HepG2 (cell line): ENCODE data around the gene PARM1.

Experiments used
- BCL3 ChIP-seq: sonication (generic); formaldehyde crosslinking; IDR thresholded peaks from 2 replicates; pipeline ENCODE4 v1.5.1; 2020; ENCODE audit warnings: mild to moderate bottlenecking, missing genetic modification reagents, moderate library complexity
- BHLHE40 ChIP-seq: IDR thresholded peaks from 2 replicates; pipeline ENCODE4 v1.6.1; 2011; ENCODE audit warnings: low read length, improper control_type of control experiment
- CREB3 ChIP-seq: sonication (generic); formaldehyde crosslinking; IDR thresholded peaks from 2 replicates; pipeline ENCODE4 v1.5.0; 2020; ENCODE audit warnings: missing genetic modification reagents
- FOXJ3 ChIP-seq: sonication (generic); formaldehyde crosslinking; IDR thresholded peaks from 2 replicates; pipeline ENCODE4 v1.4.0; 2020; ENCODE audit warnings: missing genetic modification reagents, mild to moderate bottlenecking, borderline replicate concordance
- HIC2 ChIP-seq: sonication (generic); formaldehyde crosslinking; IDR thresholded peaks from 2 replicates; pipeline ENCODE4 v1.9.0; 2022; ENCODE audit warnings: low read depth, missing genetic modification reagents
- POLR2A ChIP-seq, 2 experiments: IDR thresholded peaks; 2 replicates each; pipeline ENCODE4 v1.6.1; 2011; ENCODE audit warnings: low read depth in 2 of 2, low read length in 2 of 2, mild to moderate bottlenecking in 1 of 2, moderate library complexity in 1 of 2; ENCODE audit not compliant: insufficient read depth in 1 of 2
- ZBTB1 ChIP-seq: sonication (generic); formaldehyde crosslinking; IDR thresholded peaks from 2 replicates; pipeline ENCODE4 v1.4.0; 2020; ENCODE audit warnings: missing genetic modification reagents, borderline replicate concordance
- ZNF530 ChIP-seq: sonication (generic); formaldehyde crosslinking; IDR thresholded peaks from 2 replicates; pipeline ENCODE4 v1.5.0; 2020; ENCODE audit warnings: low read depth, mild to moderate bottlenecking, missing genetic modification reagents
- TF ChIP-seq, protein P1 (sequence below): sonication (generic); formaldehyde crosslinking; IDR thresholded peaks from 2 replicates; pipeline ENCODE4 v1.8.0; 2022; ENCODE audit warnings: missing genetic modification reagents, mild to moderate bottlenecking, moderate library complexity, borderline replicate concordance
- TF ChIP-seq, protein P2 (sequence below): sonication (generic); formaldehyde crosslinking; IDR thresholded peaks from 2 replicates; pipeline ENCODE4 v1.8.0; 2022; ENCODE audit warnings: missing genetic modification reagents, mild to moderate bottlenecking, inconsistent platforms, borderline replicate concordance

DNA sequence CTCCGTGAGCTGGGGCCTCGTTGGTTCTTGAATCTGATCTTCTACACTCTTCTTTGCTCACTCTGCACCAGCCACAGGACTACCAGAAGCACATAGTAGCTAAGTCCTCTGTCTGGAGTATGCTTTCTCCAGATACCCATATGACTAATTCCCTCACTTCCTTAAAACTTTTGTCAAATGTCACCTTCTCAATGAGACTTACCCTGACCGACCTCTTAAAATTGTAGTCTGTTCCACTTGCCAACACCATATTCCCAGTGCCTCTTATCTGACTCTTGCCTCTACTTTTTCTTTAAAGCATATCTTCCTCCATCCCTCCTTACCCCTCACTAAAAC lies 10.0 kb downstream of the PARM1 start:
- TF ChIP-seq POLR2A (IDR thresholded peaks at IDR 0.05; ENCODE audit: insufficient read depth in 1 of 2, low read depth in 2 of 2, low read length in 2 of 2) (no peak), BCL3 (CRISPR knock-in tag) (no peak), HIC2 (CRISPR knock-in tag) (no peak), BHLHE40 (no peak), ZBTB1 (CRISPR knock-in tag) (no peak), FOXJ3 (CRISPR knock-in tag) (no peak), CREB3 (CRISPR knock-in tag) (no peak), ZNF530 (CRISPR knock-in tag) (no peak)
- TF ChIP-seq, protein P1, sequence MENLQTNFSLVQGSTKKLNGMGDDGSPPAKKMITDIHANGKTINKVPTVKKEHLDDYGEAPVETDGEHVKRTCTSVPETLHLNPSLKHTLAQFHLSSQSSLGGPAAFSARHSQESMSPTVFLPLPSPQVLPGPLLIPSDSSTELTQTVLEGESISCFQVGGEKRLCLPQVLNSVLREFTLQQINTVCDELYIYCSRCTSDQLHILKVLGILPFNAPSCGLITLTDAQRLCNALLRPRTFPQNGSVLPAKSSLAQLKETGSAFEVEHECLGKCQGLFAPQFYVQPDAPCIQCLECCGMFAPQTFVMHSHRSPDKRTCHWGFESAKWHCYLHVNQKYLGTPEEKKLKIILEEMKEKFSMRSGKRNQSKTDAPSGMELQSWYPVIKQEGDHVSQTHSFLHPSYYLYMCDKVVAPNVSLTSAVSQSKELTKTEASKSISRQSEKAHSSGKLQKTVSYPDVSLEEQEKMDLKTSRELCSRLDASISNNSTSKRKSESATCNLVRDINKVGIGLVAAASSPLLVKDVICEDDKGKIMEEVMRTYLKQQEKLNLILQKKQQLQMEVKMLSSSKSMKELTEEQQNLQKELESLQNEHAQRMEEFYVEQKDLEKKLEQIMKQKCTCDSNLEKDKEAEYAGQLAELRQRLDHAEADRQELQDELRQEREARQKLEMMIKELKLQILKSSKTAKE (CRISPR knock-in tag): no peak
- TF ChIP-seq, protein P2, sequence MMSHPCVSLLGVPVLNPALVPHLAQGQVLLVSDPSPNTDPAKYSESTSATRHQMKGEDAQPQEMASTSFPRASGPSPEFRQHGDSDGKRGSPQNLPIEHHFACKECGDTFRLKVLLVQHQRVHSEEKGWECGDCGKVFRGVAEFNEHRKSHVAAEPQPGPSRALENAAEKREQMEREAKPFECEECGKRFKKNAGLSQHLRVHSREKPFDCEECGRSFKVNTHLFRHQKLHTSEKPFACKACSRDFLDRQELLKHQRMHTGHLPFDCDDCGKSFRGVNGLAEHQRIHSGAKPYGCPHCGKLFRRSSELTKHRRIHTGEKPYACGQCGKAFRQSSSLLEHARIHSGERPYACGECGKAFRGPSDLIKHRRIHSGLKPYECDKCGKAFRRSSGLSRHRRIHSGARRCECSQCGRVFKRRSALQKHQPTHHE (CRISPR knock-in tag): no peak
